ENCODE results near the gene PLEKHO1. TPM values are rescaled to one million over a fixed set of nuclear protein-coding genes. Genes with fewer than 3 reads are reported as not detected.
"Not testable (repeated sequence)": the region's sequence is repeated elsewhere in the genome, so short reads cannot be mapped to it uniquely, and the experiment has no call there.

The PLEKHO1 gene
- polyA plus RNA-seq, 3 donors from 2014 or later: 20.6 to 32.5 (median 22.2) TPM

DNA sequence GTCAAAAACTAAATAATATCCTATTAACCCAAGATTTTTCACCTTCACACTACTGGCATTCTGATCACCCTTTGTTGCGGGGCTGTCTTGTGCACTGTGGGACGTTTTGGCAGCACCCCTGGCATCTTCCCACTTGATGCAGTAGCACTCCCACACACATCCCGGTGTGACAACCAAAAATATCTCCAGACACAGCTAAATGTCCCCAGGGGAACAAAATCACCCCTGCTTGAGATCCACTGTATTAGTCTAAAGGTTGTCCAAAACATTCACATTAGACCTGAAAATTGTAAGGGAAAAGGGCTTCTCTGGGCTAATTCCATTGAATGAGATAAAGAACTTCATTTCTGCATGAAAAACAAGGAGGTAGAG, 37.8 kb downstream of the PLEKHO1 start:
- H3K36me3 Mint-ChIP-seq: no peaks in the 10 kb centered on the region
- DNase-seq: no peak
- H3K27me3 Mint-ChIP-seq (ENCODE audit: low read depth in 3 of 3): peaks cover 6 to 12% (median 7%) of the 10 kb centered on the region in 3 donors
- H3K4me3 Mint-ChIP-seq: peak overlapping the region in 3 of 5 donors; percentile 49 to 78 (median 61)
- no peaks in the 10 kb centered on the region for H3K9me3 Mint-ChIP-seq
- peak overlapping the region; percentile 76 to 96 (median 90) for H3K27ac Mint-ChIP-seq
- H3K4me1 Mint-ChIP-seq: peaks cover 17 to 20% of the 10 kb centered on the region in 2 donors

GRCh38 chr1:150192012-150192411, 42.3 kb downstream of the PLEKHO1 start:
- Mint-ChIP-seq H3K27ac (no peak overlapping the region), H3K9me3 (no peaks in the 10 kb centered on the region), H3K4me3 (no peak overlapping the region), H3K27me3 (ENCODE audit: low read depth in 3 of 3) (peaks cover 1 to 15% (median 3%) of the 10 kb centered on the region in 3 donors), H3K4me1 (peaks cover 9% of the 10 kb centered on the region in 2 donors), H3K36me3 (no peaks in the 10 kb centered on the region)
- DNase-seq: no peak

GRCh38 chr1:150194381-150195031, 44.8 kb downstream of the PLEKHO1 start:
- Mint-ChIP-seq H3K27ac (no peak overlapping the region), H3K27me3 (ENCODE audit: low read depth in 3 of 3) (peaks cover 0 to 12% (median 0%) of the 10 kb centered on the region in 3 donors), H3K9me3 (no peaks in the 10 kb centered on the region), H3K36me3 (no peaks in the 10 kb centered on the region), H3K4me1 (no peaks in the 10 kb centered on the region), H3K4me3 (no peak overlapping the region)
- DNase-seq: no peak

DNA sequence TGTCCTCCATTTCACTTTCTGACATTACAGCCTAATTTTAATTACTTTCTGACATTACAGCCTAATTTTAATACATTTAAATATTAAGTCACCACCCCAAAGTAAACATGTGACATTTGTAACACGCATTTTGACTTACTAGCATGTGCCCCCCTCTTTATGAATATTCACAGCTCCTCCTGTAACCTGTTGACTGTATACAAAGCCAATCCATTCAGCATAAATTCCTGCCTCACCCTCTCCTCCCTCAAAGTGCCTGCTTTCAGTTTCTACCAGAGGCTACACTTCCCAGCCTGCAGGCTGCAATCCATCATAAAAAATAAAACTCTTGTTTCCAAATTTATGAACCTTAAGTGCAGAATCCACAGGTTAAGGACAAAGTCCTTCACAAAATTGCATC, 46.7 kb downstream of the PLEKHO1 start:
- Mint-ChIP-seq H3K36me3 (no peaks in the 10 kb centered on the region), H3K4me3 (no peak overlapping the region), H3K27ac (no peak overlapping the region), H3K9me3 (no peaks in the 10 kb centered on the region), H3K4me1 (no peaks in the 10 kb centered on the region), H3K27me3 (ENCODE audit: low read depth in 3 of 3) (peaks cover 0 to 12% (median 0%) of the 10 kb centered on the region in 3 donors)
- no peak for DNase-seq

DNA sequence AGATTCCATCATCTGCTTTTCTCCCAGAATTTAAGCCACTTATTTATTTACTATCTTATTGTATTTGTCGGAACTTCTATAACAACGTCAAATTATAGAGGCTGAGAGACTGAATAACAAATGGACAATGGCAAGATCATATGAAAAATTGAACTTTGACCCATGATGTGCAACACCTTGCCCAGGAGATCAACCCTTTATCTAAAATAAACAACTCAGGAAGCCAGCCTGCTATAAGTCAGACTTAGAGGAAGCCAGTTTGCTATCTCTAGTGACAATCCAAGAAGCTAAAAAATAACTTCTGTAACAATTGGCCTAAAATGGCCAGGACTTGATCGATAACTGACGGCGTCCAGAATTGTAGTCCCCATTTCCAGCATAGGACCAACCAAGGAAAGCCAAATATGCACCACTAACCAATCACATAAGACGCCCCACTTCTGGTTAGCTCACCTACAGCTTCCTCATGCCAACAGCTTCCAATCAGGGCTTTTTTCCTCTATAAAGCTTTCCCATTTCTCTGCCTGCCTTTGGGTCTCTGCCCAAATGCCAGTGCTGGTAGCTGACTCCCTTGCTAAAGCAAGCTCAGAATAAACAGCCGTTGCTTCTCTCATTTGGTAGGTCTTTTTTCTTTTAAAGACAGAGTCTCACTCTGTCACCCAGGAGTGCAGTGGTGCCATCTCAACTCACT, 57.7 kb downstream of the PLEKHO1 start:
- Mint-ChIP-seq H3K4me1 (no peaks in the 10 kb centered on the region), H3K9me3 (no peaks in the 10 kb centered on the region)

GRCh38 chr1:150208460-150208859, 58.7 kb downstream of the PLEKHO1 start:
- not testable (repeated sequence) for H3K9me3 Mint-ChIP-seq; H3K27ac Mint-ChIP-seq; H3K27me3 Mint-ChIP-seq (ENCODE audit: low read depth in 3 of 3); H3K4me3 Mint-ChIP-seq; DNase-seq; H3K36me3 Mint-ChIP-seq; H3K4me1 Mint-ChIP-seq

More for the DNA sequence above, 57.7 kb downstream of the PLEKHO1 start:
- no peaks in the 10 kb centered on the region for H3K36me3 Mint-ChIP-seq
- H3K4me3 Mint-ChIP-seq: no peak overlapping the region
- no peak for DNase-seq
- peaks cover 0 to 3% (median 2%) of the 10 kb centered on the region in 3 donors for H3K27me3 Mint-ChIP-seq (ENCODE audit: low read depth in 3 of 3)
- H3K27ac Mint-ChIP-seq: no peak overlapping the region

Other genes starting within 250 kb of the PLEKHO1 start
- gene SV2A, start 232.1 kb upstream of the PLEKHO1 start, polyA plus RNA-seq: 1 to 10 TPM in 1 of 3 donors, under 1 TPM in 1, not detected in 1; 0.89 to 1.0 TPM
- 100 to 1,000 TPM in 2 of 3 donors, 10 to 100 TPM in 1; 70.1 to 137 (median 103) TPM for gene SF3B4, start 222.1 kb upstream of the PLEKHO1 start, polyA plus RNA-seq
- gene MTMR11, start 213.0 kb upstream of the PLEKHO1 start, polyA plus RNA-seq: 1 to 10 TPM in 2 of 3 donors, under 1 TPM in 1; 0.17 to 4.8 (median 1.7) TPM
- gene OTUD7B, start 139.2 kb upstream of the PLEKHO1 start, polyA plus RNA-seq: 1 to 10 TPM in 1 of 3 donors, under 1 TPM in 2; 0.24 to 4.3 (median 0.54) TPM
- 10 to 100 TPM; 30.5 to 39.9 (median 35.1) TPM for gene VPS45, start 82.1 kb upstream of the PLEKHO1 start, polyA plus RNA-seq
- 10 to 100 TPM; 48.5 to 56.0 (median 54.6) TPM for gene ANP32E, start 86.2 kb downstream of the PLEKHO1 start, polyA plus RNA-seq
- under 1 TPM in 2 of 3 donors, not detected in 1; 0.27 to 0.70 TPM for gene CA14, start 107.9 kb downstream of the PLEKHO1 start, polyA plus RNA-seq
- gene APH1A, start 119.1 kb downstream of the PLEKHO1 start, polyA plus RNA-seq: 10 to 100 TPM; 64.6 to 99.1 (median 82.1) TPM
- gene C1orf54, start 122.9 kb downstream of the PLEKHO1 start, polyA plus RNA-seq: 1 to 10 TPM; 1.9 to 6.9 (median 2.0) TPM
- not detected for gene CIART, start 132.6 kb downstream of the PLEKHO1 start, polyA plus RNA-seq
- gene MRPS21, start 143.9 kb downstream of the PLEKHO1 start, polyA plus RNA-seq: 10 to 100 TPM; 51.7 to 58.6 (median 53.4) TPM
- 10 to 100 TPM in 1 of 3 donors, 1 to 10 TPM in 2; 5.1 to 24.5 (median 9.3) TPM for gene PRPF3, start 171.6 kb downstream of the PLEKHO1 start, polyA plus RNA-seq
- 10 to 100 TPM in 2 of 3 donors, 1 to 10 TPM in 1; 9.1 to 31.0 (median 13.2) TPM for gene RPRD2, start 214.2 kb downstream of the PLEKHO1 start, polyA plus RNA-seq

All from immature natural killer cell (primary cell).